ENCODE results near the gene DGKG. TPM values are rescaled to one million over a fixed set of nuclear protein-coding genes. Genes with fewer than 3 reads are reported as not detected.

Gene DGKG
- total and polyA plus RNA-seq, 10 of the 15 experiments (the other 5 are each of a cell fraction or from before 2014, with no cell fraction given) = 0.39 to 6.2 (median 4.7) TPM

DNA sequence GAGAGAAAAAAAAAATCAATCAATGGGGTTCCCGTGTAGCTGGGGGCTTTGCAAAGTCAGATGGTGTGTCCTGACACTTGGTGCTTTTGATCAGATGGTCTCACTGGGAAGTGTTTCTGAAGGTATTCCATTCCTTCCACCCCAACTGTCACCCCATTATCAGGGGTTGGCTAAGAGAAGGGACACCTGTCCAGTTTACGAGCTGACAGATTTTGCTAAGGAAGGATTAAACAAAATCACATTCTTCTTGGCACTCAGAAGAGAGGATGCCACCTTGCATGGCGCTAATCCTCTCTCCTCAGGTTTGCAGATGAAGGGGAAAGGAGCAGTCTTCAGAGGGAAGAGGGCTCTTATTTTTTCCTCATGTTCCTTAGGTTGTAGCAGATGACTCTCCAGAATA lies 149.4 kb downstream of the DGKG start:
- CTCF ChIA-PET = interaction anchor here (0.5 to 1.4 kb wide), 3 partner anchors 16 to 90 kb away, joined by 3 to 4 read pairs (median 3); no protein-coding TSS in a partner anchor
- Histone ChIP-seq H3K4me3 (no peak overlapping the region), H4K20me1 (ENCODE audit: control insufficient read depth, insufficient read depth) (no peaks in the 10 kb centered on the region), H3K4me2 (ENCODE audit: control insufficient read depth, insufficient read depth) (no peak overlapping the region), H3K27ac (ENCODE audit: control insufficient read depth, insufficient read depth) (no peak overlapping the region), H3K27me3 (replicated peaks in 1 of 2; ENCODE audit: control insufficient read depth in 2 of 2, insufficient read depth in 2 of 2, low read length in 1 of 2) (no peaks in the 10 kb centered on the region; a peak in 1 of 4 replicates), H3K4me1 (ENCODE audit: control insufficient read depth, insufficient read depth, low read length) (peaks cover 25% of the 10 kb centered on the region), H3K9ac (ENCODE audit: control insufficient read depth, insufficient read depth, low read length) (no peak overlapping the region), H3K9me3 (replicated peaks; ENCODE audit: control insufficient read depth, insufficient read depth, low read length) (no peaks in the 10 kb centered on the region), H3K36me3 (ENCODE audit: control insufficient read depth in 2 of 2, insufficient read depth in 2 of 2, low read length in 1 of 2) (no peaks in the 10 kb centered on the region), H2AFZ (ENCODE audit: control insufficient read depth, low read depth, low read length) (no peak overlapping the region), H3K79me2 (ENCODE audit: control insufficient read depth, insufficient read depth, low read length) (no peaks in the 10 kb centered on the region)
- POLR2A ChIA-PET = no interaction called here
- ATAC-seq (no peak), FAIRE-seq (no peak), DNase-seq (ENCODE audit: low read depth, low spot score) (no peak)
- BruUV-seq (replicated peaks) = no TSS peak
- WGBS (ENCODE audit: insufficient coverage, insufficient replicate concordance, low lambda C conversion rate, missing lambda C conversion rate) = 87% methylated on average over 3 of the region's 3 CpGs
- RAD21 ChIA-PET (ENCODE audit: unreplicated experiment) = no interaction called here
- in situ Hi-C loops (cut with MboI) = no loop called here
- TF ChIP-seq, protein P1, sequence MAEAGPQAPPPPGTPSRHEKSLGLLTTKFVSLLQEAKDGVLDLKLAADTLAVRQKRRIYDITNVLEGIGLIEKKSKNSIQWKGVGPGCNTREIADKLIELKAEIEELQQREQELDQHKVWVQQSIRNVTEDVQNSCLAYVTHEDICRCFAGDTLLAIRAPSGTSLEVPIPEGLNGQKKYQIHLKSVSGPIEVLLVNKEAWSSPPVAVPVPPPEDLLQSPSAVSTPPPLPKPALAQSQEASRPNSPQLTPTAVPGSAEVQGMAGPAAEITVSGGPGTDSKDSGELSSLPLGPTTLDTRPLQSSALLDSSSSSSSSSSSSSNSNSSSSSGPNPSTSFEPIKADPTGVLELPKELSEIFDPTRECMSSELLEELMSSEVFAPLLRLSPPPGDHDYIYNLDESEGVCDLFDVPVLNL (IDR thresholded peaks at IDR 0.05; ENCODE audit: low read depth, low read length) = no peak
- TF ChIP-seq JUNB (IDR thresholded peaks at IDR 0.05) (no peak), SRF (IDR thresholded peaks at IDR 0.05; ENCODE audit: low read depth in 2 of 2, low read length in 2 of 2) (no peak), SMARCA5 (IDR thresholded peaks at IDR 0.05) (no peak), RAD51 (IDR thresholded peaks at IDR 0.05) (no peak), EGR1 (IDR thresholded peaks at IDR 0.05; ENCODE audit: borderline replicate concordance in 1 of 2, low read depth in 2 of 2, low read length in 2 of 2) (no peak), ZBED1 (IDR thresholded peaks at IDR 0.05; ENCODE audit: borderline replicate concordance) (no peak), POU2F2 (IDR thresholded peaks at IDR 0.05; ENCODE audit: borderline replicate concordance, low read depth, low read length) (no peak), SIX5 (IDR thresholded peaks at IDR 0.05; ENCODE audit: low read depth, low read length, severe bottlenecking) (no peak)
- TF ChIP-seq, protein P2, sequence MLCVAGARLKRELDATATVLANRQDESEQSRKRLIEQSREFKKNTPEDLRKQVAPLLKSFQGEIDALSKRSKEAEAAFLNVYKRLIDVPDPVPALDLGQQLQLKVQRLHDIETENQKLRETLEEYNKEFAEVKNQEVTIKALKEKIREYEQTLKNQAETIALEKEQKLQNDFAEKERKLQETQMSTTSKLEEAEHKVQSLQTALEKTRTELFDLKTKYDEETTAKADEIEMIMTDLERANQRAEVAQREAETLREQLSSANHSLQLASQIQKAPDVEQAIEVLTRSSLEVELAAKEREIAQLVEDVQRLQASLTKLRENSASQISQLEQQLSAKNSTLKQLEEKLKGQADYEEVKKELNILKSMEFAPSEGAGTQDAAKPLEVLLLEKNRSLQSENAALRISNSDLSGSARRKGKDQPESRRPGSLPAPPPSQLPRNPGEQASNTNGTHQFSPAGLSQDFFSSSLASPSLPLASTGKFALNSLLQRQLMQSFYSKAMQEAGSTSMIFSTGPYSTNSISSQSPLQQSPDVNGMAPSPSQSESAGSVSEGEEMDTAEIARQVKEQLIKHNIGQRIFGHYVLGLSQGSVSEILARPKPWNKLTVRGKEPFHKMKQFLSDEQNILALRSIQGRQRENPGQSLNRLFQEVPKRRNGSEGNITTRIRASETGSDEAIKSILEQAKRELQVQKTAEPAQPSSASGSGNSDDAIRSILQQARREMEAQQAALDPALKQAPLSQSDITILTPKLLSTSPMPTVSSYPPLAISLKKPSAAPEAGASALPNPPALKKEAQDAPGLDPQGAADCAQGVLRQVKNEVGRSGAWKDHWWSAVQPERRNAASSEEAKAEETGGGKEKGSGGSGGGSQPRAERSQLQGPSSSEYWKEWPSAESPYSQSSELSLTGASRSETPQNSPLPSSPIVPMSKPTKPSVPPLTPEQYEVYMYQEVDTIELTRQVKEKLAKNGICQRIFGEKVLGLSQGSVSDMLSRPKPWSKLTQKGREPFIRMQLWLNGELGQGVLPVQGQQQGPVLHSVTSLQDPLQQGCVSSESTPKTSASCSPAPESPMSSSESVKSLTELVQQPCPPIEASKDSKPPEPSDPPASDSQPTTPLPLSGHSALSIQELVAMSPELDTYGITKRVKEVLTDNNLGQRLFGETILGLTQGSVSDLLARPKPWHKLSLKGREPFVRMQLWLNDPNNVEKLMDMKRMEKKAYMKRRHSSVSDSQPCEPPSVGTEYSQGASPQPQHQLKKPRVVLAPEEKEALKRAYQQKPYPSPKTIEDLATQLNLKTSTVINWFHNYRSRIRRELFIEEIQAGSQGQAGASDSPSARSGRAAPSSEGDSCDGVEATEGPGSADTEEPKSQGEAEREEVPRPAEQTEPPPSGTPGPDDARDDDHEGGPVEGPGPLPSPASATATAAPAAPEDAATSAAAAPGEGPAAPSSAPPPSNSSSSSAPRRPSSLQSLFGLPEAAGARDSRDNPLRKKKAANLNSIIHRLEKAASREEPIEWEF (IDR thresholded peaks at IDR 0.05; ENCODE audit: insufficient replicate concordance, low read depth, low read length) = no peak
- TF ChIP-seq, protein P3, sequence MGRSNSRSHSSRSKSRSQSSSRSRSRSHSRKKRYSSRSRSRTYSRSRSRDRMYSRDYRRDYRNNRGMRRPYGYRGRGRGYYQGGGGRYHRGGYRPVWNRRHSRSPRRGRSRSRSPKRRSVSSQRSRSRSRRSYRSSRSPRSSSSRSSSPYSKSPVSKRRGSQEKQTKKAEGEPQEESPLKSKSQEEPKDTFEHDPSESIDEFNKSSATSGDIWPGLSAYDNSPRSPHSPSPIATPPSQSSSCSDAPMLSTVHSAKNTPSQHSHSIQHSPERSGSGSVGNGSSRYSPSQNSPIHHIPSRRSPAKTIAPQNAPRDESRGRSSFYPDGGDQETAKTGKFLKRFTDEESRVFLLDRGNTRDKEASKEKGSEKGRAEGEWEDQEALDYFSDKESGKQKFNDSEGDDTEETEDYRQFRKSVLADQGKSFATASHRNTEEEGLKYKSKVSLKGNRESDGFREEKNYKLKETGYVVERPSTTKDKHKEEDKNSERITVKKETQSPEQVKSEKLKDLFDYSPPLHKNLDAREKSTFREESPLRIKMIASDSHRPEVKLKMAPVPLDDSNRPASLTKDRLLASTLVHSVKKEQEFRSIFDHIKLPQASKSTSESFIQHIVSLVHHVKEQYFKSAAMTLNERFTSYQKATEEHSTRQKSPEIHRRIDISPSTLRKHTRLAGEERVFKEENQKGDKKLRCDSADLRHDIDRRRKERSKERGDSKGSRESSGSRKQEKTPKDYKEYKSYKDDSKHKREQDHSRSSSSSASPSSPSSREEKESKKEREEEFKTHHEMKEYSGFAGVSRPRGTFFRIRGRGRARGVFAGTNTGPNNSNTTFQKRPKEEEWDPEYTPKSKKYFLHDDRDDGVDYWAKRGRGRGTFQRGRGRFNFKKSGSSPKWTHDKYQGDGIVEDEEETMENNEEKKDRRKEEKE (IDR thresholded peaks at IDR 0.05) = no peak
- intact Hi-C loops (cut with micrococcal nuclease; ENCODE audit: unreplicated experiment) = no loop called here
- SMC1A ChIA-PET (ENCODE audit: uncharacterized antibody, unreplicated experiment) = interaction anchor here (0.8 to 1.8 kb wide), 7 partner anchors 11 to 200 kb away, joined by 3 to 6 read pairs (median 3); no protein-coding TSS in a partner anchor
